DND-41 (cell line): ENCODE data around the gene CHM.

Experiments
- EZH2 ChIP-seq: IDR thresholded peaks from 3 replicates; pipeline ENCODE4 v1.6.1; 2012; ENCODE audit warnings: borderline replicate concordance, low read depth, mild to moderate bottlenecking, moderate library complexity, low read length, inconsistent platforms; ENCODE audit not compliant: severe bottlenecking
- TF ChIP-seq, protein P1 (sequence below): IDR thresholded peaks from 2 replicates; pipeline ENCODE4 v1.5.1; 2012; ENCODE audit warnings: borderline replicate concordance, low read length, moderate library complexity, mild to moderate bottlenecking; ENCODE audit not compliant: poor library complexity, severe bottlenecking; ENCODE audit errors: extremely low read depth

DNA sequence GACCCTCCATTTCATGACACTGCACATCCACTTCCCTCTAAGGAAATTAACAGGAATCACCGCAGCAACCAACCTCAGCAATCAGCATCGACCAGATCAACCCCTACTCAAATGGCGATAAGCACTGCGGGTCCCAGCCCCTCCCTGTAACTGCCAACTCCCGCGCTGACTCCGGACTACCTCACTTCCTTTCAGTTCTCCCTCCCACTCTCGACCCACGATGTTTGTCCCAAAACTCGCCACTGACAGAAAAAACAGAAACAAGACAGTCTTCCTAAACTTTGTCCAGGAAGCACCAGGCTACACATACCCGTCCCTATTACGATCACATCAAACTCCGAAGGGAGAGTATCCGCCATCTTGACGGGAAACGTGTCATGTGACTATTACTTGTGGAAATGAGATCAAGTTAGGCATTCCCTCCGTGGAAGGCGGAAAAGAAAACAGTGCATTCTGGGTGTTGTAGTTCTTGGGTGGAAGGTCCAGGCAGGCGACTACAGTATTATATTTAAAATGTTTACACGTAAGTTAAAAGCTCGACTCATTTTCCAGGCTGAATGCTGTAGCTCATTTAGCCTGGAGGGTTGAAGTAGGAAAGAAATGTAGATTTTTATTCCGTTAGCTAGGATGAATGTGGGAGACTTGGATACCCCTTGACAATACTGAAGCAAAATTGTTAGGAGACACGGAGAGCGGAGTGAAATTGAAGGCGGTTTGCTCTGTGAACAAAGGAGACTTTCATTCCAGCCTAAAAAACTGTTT, at the start of gene CHM:
- TF ChIP-seq, protein P1, sequence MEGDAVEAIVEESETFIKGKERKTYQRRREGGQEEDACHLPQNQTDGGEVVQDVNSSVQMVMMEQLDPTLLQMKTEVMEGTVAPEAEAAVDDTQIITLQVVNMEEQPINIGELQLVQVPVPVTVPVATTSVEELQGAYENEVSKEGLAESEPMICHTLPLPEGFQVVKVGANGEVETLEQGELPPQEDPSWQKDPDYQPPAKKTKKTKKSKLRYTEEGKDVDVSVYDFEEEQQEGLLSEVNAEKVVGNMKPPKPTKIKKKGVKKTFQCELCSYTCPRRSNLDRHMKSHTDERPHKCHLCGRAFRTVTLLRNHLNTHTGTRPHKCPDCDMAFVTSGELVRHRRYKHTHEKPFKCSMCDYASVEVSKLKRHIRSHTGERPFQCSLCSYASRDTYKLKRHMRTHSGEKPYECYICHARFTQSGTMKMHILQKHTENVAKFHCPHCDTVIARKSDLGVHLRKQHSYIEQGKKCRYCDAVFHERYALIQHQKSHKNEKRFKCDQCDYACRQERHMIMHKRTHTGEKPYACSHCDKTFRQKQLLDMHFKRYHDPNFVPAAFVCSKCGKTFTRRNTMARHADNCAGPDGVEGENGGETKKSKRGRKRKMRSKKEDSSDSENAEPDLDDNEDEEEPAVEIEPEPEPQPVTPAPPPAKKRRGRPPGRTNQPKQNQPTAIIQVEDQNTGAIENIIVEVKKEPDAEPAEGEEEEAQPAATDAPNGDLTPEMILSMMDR = no peak
- TF ChIP-seq EZH2 = no peak
